HEK293 (cell line): ENCODE measurements around the gene HSPE1.
A peak's percentile ranks its signal among the peaks of the same experiment; 100 is the strongest.

Source experiments
- GLI2 ChIP-seq: fragments of 450-650 bp; formaldehyde crosslinking; IDR thresholded peaks from 2 replicates; pipeline ENCODE4; 2017; ENCODE audit warnings: missing biosample characterization, missing genetic modification characterization, low read depth, borderline replicate concordance
- KLF9 ChIP-seq: fragments of 450-650 bp; formaldehyde crosslinking; IDR thresholded peaks from 2 replicates; pipeline ENCODE4 v1.5.1; 2016; ENCODE audit warnings: missing biosample characterization, missing genetic modification characterization, low read depth
- SCRT2 ChIP-seq: fragments of 450-650 bp; formaldehyde crosslinking; IDR thresholded peaks from 2 replicates; pipeline ENCODE4 v1.5.1; 2016; ENCODE audit warnings: missing biosample characterization, missing genetic modification characterization
- SP3 ChIP-seq: fragments of 450-650 bp; formaldehyde crosslinking; IDR thresholded peaks from 2 replicates; pipeline ENCODE4 v1.5.1; 2016; ENCODE audit warnings: missing biosample characterization, missing genetic modification characterization
- ZEB2 ChIP-seq: fragments of 450-650 bp; formaldehyde crosslinking; IDR thresholded peaks from 2 replicates; pipeline ENCODE4 v1.5.1; 2016; ENCODE audit warnings: missing biosample characterization, missing genetic modification characterization
- ZNF169 ChIP-seq: fragments of 450-650 bp; formaldehyde crosslinking; IDR thresholded peaks from 2 replicates; pipeline ENCODE4 v1.5.1; 2016; ENCODE audit warnings: missing biosample characterization, missing genetic modification characterization
- ZNF341 ChIP-seq: fragments of 450-650 bp; formaldehyde crosslinking; IDR thresholded peaks from 2 replicates; pipeline ENCODE4; 2016; ENCODE audit warnings: low read depth, missing biosample characterization, missing genetic modification characterization
- ZNF366 ChIP-seq: fragments of 450-650 bp; formaldehyde crosslinking; conservative IDR thresholded peaks from 2 replicates; pipeline ENCODE4 v1.5.1; 2016; ENCODE audit warnings: missing biosample characterization, missing genetic modification characterization
- ZNF394 ChIP-seq: fragments of 450-650 bp; formaldehyde crosslinking; IDR thresholded peaks from 2 replicates; pipeline ENCODE4 v1.5.1; 2016; ENCODE audit warnings: missing biosample characterization, missing genetic modification characterization, mild to moderate bottlenecking, moderate library complexity, borderline replicate concordance
- ZNF473 ChIP-seq: fragments of 450-650 bp; formaldehyde crosslinking; IDR thresholded peaks from 2 replicates; pipeline ENCODE4 v1.5.1; 2017; ENCODE audit warnings: missing biosample characterization, missing genetic modification characterization
- ZNF530 ChIP-seq: fragments of 450-650 bp; formaldehyde crosslinking; IDR thresholded peaks from 2 replicates; pipeline ENCODE4 v1.5.1; 2016; ENCODE audit warnings: low read depth, missing biosample characterization, missing genetic modification characterization
- ZNF626 ChIP-seq: fragments of 450-650 bp; sonication (Bioruptor Pico); formaldehyde crosslinking; IDR thresholded peaks from 2 replicates; pipeline ENCODE4 v1.5.1; 2018; ENCODE audit warnings: missing biosample characterization, missing genetic modification characterization, inconsistent platforms
- ZNF654 ChIP-seq: fragments of 450-650 bp; formaldehyde crosslinking; IDR thresholded peaks from 2 replicates; pipeline ENCODE4 v1.5.1; 2016; ENCODE audit warnings: low read depth, missing biosample characterization, missing genetic modification characterization
- ZNF707 ChIP-seq: fragments of 450-650 bp; formaldehyde crosslinking; IDR thresholded peaks from 2 replicates; pipeline ENCODE4 v1.5.1; 2016; ENCODE audit warnings: missing biosample characterization, missing genetic modification characterization
- TF ChIP-seq, protein P1 (sequence below): fragments of 450-650 bp; formaldehyde crosslinking; conservative IDR thresholded peaks from 2 replicates; pipeline ENCODE4 v1.5.1; 2016; ENCODE audit warnings: low read depth, missing biosample characterization, missing genetic modification characterization
- TF ChIP-seq, protein P2 (sequence below): fragments of 450-650 bp; IDR thresholded peaks from 2 replicates; pipeline ENCODE4 v1.5.1; 2018; ENCODE audit warnings: missing biosample characterization, mild to moderate bottlenecking, missing genetic modification characterization
- TF ChIP-seq, protein P3 (sequence below): fragments of 450-650 bp; formaldehyde crosslinking; IDR thresholded peaks from 2 replicates; pipeline ENCODE4 v1.5.1; 2016; ENCODE audit warnings: missing biosample characterization, missing genetic modification characterization
- TF ChIP-seq, protein P4 (sequence below): fragments of 450-650 bp; formaldehyde crosslinking; IDR thresholded peaks from 2 replicates; pipeline ENCODE4 v1.5.1; 2016; ENCODE audit warnings: missing biosample characterization, missing genetic modification characterization
- TF ChIP-seq, protein P5 (sequence below): fragments of 450-650 bp; formaldehyde crosslinking; IDR thresholded peaks from 2 replicates; pipeline ENCODE4 v1.5.1; 2016; ENCODE audit warnings: missing biosample characterization, missing genetic modification characterization
- TF ChIP-seq, protein P6 (sequence below): fragments of 450-650 bp; formaldehyde crosslinking; IDR thresholded peaks from 2 replicates; pipeline ENCODE4 v1.5.1; 2016; ENCODE audit warnings: missing biosample characterization, missing genetic modification characterization
- TF ChIP-seq, protein P7 (sequence below): fragments of 450-650 bp; formaldehyde crosslinking; IDR thresholded peaks from 2 replicates; pipeline ENCODE4 v1.5.1; 2017; ENCODE audit warnings: missing biosample characterization, mild to moderate bottlenecking, missing genetic modification characterization, moderate library complexity

HSPE1 gene

DNA sequence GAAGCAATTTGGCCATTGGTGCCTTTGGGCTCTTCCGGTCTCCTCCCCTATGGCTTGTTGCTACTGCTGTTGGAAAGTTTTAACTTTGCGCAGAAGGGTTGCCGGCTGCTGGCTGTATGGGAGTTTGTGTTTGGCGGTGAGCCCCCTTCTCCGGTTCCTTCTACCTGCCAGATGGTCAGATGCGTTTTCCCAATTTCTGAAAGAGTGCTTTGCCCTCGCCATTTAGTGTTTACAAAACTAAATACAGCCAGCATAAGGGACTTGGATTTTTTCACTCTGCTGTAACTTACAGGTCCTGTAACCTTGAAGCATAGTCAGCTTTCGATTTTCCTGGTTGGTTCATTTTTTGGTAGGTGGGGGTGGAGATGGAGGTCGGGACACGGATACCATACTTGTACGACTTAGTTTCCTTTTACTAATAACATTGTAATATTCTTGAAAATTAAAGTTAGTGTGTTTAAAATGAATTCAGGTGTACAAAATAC lies 46.2 kb upstream of the HSPE1 start (continued):
- TF ChIP-seq, protein P1, sequence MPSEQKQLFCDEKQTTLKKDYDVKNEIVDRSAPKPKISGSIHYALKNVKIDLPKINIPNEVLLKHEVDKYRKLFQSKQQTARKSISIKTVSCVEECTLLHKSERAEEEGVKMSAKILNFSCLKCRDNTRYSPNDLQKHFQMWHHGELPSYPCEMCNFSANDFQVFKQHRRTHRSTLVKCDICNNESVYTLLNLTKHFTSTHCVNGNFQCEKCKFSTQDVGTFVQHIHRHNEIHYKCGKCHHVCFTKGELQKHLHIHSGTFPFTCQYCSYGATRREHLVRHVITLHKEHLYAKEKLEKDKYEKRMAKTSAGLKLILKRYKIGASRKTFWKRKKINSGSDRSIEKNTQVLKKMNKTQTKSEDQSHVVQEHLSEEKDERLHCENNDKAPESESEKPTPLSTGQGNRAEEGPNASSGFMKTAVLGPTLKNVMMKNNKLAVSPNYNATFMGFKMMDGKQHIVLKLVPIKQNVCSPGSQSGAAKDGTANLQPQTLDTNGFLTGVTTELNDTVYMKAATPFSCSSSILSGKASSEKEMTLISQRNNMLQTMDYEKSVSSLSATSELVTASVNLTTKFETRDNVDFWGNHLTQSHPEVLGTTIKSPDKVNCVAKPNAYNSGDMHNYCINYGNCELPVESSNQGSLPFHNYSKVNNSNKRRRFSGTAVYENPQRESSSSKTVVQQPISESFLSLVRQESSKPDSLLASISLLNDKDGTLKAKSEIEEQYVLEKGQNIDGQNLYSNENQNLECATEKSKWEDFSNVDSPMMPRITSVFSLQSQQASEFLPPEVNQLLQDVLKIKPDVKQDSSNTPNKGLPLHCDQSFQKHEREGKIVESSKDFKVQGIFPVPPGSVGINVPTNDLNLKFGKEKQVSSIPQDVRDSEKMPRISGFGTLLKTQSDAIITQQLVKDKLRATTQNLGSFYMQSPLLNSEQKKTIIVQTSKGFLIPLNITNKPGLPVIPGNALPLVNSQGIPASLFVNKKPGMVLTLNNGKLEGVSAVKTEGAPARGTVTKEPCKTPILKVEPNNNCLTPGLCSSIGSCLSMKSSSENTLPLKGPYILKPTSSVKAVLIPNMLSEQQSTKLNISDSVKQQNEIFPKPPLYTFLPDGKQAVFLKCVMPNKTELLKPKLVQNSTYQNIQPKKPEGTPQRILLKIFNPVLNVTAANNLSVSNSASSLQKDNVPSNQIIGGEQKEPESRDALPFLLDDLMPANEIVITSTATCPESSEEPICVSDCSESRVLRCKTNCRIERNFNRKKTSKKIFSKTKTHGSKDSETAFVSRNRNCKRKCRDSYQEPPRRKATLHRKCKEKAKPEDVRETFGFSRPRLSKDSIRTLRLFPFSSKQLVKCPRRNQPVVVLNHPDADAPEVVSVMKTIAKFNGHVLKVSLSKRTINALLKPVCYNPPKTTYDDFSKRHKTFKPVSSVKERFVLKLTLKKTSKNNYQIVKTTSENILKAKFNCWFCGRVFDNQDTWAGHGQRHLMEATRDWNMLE (tag by site-specific recombination): no peak
- TF ChIP-seq ZNF473 (no peak), GLI2 (tag by site-specific recombination) (no peak), ZNF341 (tag by site-specific recombination) (peak; percentile 99; the same call in 1 of the 2 replicates), ZNF366 (tag by site-specific recombination) (no peak), SP3 (tag by site-specific recombination) (no peak), ZNF169 (no peak), KLF9 (no peak), ZNF530 (tag by site-specific recombination) (no peak), SCRT2 (peak; percentile 89), ZNF707 (no peak), ZNF654 (tag by site-specific recombination) (no peak), ZEB2 (tag by site-specific recombination) (no peak; the same call in 1 of the 2 replicates), ZNF394 (tag by site-specific recombination) (no peak), ZNF626 (tag by site-specific recombination) (no peak)
- TF ChIP-seq, protein P2, sequence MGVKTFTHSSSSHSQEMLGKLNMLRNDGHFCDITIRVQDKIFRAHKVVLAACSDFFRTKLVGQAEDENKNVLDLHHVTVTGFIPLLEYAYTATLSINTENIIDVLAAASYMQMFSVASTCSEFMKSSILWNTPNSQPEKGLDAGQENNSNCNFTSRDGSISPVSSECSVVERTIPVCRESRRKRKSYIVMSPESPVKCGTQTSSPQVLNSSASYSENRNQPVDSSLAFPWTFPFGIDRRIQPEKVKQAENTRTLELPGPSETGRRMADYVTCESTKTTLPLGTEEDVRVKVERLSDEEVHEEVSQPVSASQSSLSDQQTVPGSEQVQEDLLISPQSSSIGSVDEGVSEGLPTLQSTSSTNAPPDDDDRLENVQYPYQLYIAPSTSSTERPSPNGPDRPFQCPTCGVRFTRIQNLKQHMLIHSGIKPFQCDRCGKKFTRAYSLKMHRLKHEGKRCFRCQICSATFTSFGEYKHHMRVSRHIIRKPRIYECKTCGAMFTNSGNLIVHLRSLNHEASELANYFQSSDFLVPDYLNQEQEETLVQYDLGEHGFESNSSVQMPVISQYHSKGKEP (tag by site-specific recombination): no peak
- TF ChIP-seq, protein P3, sequence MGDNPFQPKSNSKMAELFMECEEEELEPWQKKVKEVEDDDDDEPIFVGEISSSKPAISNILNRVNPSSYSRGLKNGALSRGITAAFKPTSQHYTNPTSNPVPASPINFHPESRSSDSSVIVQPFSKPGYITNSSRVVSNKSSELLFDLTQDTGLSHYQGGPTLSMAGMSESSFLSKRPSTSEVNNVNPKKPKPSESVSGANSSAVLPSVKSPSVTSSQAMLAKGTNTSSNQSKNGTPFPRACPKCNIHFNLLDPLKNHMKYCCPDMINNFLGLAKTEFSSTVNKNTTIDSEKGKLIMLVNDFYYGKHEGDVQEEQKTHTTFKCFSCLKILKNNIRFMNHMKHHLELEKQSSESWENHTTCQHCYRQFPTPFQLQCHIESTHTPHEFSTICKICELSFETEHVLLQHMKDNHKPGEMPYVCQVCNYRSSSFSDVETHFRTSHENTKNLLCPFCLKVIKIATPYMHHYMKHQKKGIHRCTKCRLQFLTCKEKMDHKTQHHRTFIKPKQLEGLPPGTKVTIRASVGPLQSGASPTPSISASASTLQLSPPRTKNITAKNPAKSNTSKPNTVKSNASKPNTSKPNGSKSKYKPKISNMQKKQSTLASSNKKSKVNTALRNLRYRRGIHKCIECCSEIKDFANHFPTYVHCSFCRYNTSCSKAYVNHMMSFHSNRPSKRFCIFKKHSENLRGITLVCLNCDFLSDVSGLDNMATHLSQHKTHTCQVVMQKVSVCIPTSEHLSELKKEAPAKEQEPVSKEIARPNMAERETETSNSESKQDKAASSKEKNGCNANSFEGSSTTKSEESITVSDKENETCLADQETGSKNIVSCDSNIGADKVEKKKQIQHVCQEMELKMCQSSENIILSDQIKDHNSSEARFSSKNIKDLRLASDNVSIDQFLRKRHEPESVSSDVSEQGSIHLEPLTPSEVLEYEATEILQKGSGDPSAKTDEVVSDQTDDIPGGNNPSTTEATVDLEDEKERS (tag by site-specific recombination): no peak
- TF ChIP-seq, protein P4, sequence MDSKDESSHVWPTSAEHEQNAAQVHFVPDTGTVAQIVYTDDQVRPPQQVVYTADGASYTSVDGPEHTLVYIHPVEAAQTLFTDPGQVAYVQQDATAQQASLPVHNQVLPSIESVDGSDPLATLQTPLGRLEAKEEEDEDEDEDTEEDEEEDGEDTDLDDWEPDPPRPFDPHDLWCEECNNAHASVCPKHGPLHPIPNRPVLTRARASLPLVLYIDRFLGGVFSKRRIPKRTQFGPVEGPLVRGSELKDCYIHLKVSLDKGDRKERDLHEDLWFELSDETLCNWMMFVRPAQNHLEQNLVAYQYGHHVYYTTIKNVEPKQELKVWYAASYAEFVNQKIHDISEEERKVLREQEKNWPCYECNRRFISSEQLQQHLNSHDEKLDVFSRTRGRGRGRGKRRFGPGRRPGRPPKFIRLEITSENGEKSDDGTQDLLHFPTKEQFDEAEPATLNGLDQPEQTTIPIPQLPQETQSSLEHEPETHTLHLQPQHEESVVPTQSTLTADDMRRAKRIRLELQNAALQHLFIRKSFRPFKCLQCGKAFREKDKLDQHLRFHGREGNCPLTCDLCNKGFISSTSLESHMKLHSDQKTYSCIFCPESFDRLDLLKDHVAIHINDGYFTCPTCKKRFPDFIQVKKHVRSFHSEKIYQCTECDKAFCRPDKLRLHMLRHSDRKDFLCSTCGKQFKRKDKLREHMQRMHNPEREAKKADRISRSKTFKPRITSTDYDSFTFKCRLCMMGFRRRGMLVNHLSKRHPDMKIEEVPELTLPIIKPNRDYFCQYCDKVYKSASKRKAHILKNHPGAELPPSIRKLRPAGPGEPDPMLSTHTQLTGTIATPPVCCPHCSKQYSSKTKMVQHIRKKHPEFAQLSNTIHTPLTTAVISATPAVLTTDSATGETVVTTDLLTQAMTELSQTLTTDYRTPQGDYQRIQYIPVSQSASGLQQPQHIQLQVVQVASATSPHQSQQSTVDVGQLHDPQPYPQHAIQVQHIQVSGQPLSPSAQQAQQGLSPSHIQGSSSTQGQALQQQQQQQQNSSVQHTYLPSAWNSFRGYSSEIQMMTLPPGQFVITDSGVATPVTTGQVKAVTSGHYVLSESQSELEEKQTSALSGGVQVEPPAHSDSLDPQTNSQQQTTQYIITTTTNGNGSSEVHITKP (tag by site-specific recombination): peak; percentile 91
- TF ChIP-seq, protein P5, sequence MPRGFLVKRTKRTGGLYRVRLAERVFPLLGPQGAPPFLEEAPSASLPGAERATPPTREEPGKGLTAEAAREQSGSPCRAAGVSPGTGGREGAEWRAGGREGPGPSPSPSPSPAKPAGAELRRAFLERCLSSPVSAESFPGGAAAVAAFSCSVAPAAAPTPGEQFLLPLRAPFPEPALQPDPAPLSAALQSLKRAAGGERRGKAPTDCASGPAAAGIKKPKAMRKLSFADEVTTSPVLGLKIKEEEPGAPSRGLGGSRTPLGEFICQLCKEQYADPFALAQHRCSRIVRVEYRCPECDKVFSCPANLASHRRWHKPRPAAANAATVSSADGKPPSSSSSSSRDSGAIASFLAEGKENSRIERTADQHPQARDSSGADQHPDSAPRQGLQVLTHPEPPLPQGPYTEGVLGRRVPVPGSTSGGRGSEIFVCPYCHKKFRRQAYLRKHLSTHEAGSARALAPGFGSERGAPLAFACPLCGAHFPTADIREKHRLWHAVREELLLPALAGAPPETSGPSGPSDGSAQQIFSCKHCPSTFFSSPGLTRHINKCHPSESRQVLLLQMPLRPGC (tag by site-specific recombination): 0 out of 2 replicates have a peak, but pooled peaks have one; percentile 7
- TF ChIP-seq, protein P6, sequence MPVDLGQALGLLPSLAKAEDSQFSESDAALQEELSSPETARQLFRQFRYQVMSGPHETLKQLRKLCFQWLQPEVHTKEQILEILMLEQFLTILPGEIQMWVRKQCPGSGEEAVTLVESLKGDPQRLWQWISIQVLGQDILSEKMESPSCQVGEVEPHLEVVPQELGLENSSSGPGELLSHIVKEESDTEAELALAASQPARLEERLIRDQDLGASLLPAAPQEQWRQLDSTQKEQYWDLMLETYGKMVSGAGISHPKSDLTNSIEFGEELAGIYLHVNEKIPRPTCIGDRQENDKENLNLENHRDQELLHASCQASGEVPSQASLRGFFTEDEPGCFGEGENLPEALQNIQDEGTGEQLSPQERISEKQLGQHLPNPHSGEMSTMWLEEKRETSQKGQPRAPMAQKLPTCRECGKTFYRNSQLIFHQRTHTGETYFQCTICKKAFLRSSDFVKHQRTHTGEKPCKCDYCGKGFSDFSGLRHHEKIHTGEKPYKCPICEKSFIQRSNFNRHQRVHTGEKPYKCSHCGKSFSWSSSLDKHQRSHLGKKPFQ (tag by site-specific recombination): no peak
- TF ChIP-seq, protein P7, sequence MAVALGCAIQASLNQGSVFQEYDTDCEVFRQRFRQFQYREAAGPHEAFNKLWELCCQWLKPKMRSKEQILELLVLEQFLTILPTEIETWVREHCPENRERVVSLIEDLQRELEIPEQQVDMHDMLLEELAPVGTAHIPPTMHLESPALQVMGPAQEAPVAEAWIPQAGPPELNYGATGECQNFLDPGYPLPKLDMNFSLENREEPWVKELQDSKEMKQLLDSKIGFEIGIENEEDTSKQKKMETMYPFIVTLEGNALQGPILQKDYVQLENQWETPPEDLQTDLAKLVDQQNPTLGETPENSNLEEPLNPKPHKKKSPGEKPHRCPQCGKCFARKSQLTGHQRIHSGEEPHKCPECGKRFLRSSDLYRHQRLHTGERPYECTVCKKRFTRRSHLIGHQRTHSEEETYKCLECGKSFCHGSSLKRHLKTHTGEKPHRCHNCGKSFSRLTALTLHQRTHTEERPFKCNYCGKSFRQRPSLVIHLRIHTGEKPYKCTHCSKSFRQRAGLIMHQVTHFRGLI (tag by site-specific recombination): no peak
